Aorta (tissue), 5 donors: ENCODE data around the gene PCDHA5. TPM values are rescaled to one million over a fixed set of nuclear protein-coding genes. Genes with fewer than 3 reads are reported as not detected.

Source experiments
- ATAC-seq: fragments of 200-7000 bp; cut with Tn5 transposase; one replicate; pipeline ENCODE4 v1.9.1; 2022; ENCODE audit warnings: moderate library complexity; ENCODE audit not compliant: low FRiP score
- DNase-seq, 2 donors: peaks; one replicate each; pipeline ENCODE4 v3.0.0-alpha.2; 2020
- H3K27ac ChIP-seq, 2 donors: one replicate each; pipeline ENCODE4 v1.5.1; 2013; ENCODE audit warnings: low read length in 2 of 2, mild to moderate bottlenecking in 2 of 2, moderate library complexity in 2 of 2, control low read depth in 1 of 2, inconsistent platforms in 1 of 2, low read depth in 1 of 2
- H3K27me3 ChIP-seq, 2 donors: one replicate each; pipeline ENCODE4 v1.6.1; 2013; ENCODE audit warnings: control low read depth in 1 of 2, low read length in 1 of 2, mild to moderate bottlenecking in 1 of 2, moderate library complexity in 1 of 2; ENCODE audit not compliant: insufficient read depth in 2 of 2, control insufficient read depth in 1 of 2
- H3K36me3 ChIP-seq, 2 donors: one replicate each; pipeline ENCODE4 v1.6.1; 2013; ENCODE audit warnings: control low read depth in 1 of 2, low read length in 1 of 2, mild to moderate bottlenecking in 1 of 2; ENCODE audit not compliant: insufficient read depth in 2 of 2, control insufficient read depth in 1 of 2
- H3K4me1 ChIP-seq, 2 donors: one replicate each; pipeline ENCODE4 v1.6.1; 2013; ENCODE audit warnings: low read length in 2 of 2, control low read depth in 1 of 2, mild to moderate bottlenecking in 1 of 2, moderate library complexity in 1 of 2; ENCODE audit not compliant: insufficient read depth in 2 of 2, control insufficient read depth in 1 of 2
- H3K4me3 ChIP-seq, 2 donors: one replicate each; pipeline ENCODE4 v1.5.1; 2013; ENCODE audit warnings: low read length in 2 of 2, control low read depth in 1 of 2, mild to moderate bottlenecking in 1 of 2
- H3K9me3 ChIP-seq: one replicate; pipeline ENCODE4 v1.6.1; 2013; ENCODE audit warnings: mild to moderate bottlenecking, low read length; ENCODE audit not compliant: control insufficient read depth
- WGBS, 2 donors: extraction: QIAGEN DNeasy Blood & Tissue Kit; methylation state at CpG; one replicate each; pipeline ENCODE4 v1.1.7; 2013; 5-methylcytosine and 5-hydroxymethylcytosine counted together
- intact Hi-C, 2 donors: fragments of 100-400 bp; cut with DNase I; formaldehyde crosslinking; loops; one replicate each; pipeline versions ENCODE4 v1.14.2 to v1.15.0; 2022
- polyA plus RNA-seq, 2 donors: library from polyadenylated mRNA; stranded (reverse); fragments of 200-250 nt; gene quantifications; one replicate each; pipeline ENCODE4 v1.2.3, GENCODE V29; 2013
- total RNA-seq, 2 donors: library from RNA; stranded (reverse); fragmentation: NEBNext Ultra II Directional; extraction: Animal tissue kit (Norgen Biotek cat#: 25700); gene quantifications; one replicate each; pipeline ENCODE4 v1.2.1, GENCODE V29; 2021
- donor health status: healthy with polysubstance abuse.
- donor health status: Bipolar disorder and iron deficiency.
- donor health status: DM: no; HTN: no; CAD: no.
- donor health status: DM: no; HTN: no; CAD: no.
- donor health status: DM: yes; HTN: yes; CAD: no.

Gene PCDHA5
- total and polyA plus RNA-seq, 4 donors = 0.08 to 0.26 (median 0.24) TPM; not detected in 1

- H3K36me3 ChIP-seq = no peaks in the 10 kb centered on the region
- no peak within 1 kb of the TSS for H3K27ac ChIP-seq
- ATAC-seq = no peak
Measured at GRCh38 chr5:140855772-140856674, 34.6 kb downstream of the PCDHA5 start, which contains the start of gene PCDHA10. PCDHA10 (plus strand) TSS chr5:140855897; CDS start chr5:140856049, 152 bp downstream.

GRCh38 chr5:140857177-140857986 lies 36.0 kb downstream of the PCDHA5 start:
- Histone ChIP-seq H3K9me3 (peaks cover 20% of the 10 kb centered on the region), H3K27ac (no peak overlapping the region), H3K4me1 (no peaks in the 10 kb centered on the region), H3K4me3 (no peak overlapping the region), H3K27me3 (no peaks in the 10 kb centered on the region), H3K36me3 (no peaks in the 10 kb centered on the region)
- intact Hi-C loops = no loop called here
- DNase-seq (no peak), ATAC-seq (no peak)
- 44% methylated on average over 94 of the region's 94 CpGs; no CpG with 5 or more reads in 1 of the 2 donors for WGBS, 2 donors

More at GRCh38 chr5:140855772-140856674, 34.6 kb downstream of the PCDHA5 start, which contains the start of gene PCDHA10:
- Histone ChIP-seq H3K9me3 (peaks cover 13% of the 10 kb centered on the region), H3K4me1 (no peaks in the 10 kb centered on the region), H3K27me3 (no peaks in the 10 kb centered on the region), H3K4me3 (no peak within 1 kb of the TSS)
- DNase-seq = no peak
- 17% methylated on average over 44 of the region's 44 CpGs; no CpG with 5 or more reads in 1 of the 2 donors for WGBS, 2 donors
- intact Hi-C loops = no loop called here

DNA sequence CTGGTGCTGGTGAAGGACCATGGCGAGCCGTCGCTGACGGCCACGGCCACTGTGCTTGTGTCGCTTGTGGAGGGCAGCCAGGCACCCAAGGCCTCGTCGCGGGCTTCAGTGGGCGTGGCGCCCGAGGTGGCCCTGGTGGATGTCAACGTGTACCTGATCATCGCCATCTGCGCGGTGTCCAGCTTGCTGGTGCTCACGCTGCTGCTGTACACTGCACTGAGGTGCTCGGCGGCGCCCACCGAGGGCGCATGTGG lies 36.5 kb downstream of the PCDHA5 start:
- intact Hi-C loops = no loop called here
- no peaks in the 10 kb centered on the region for H3K27me3 ChIP-seq
- H3K36me3 ChIP-seq = no peaks in the 10 kb centered on the region
- DNase-seq = no peak
- peaks cover 25% of the 10 kb centered on the region for H3K9me3 ChIP-seq
- no peak overlapping the region for H3K4me3 ChIP-seq
- no peak overlapping the region for H3K27ac ChIP-seq
- 50% methylated on average over 22 of the region's 22 CpGs; no CpG with 5 or more reads in 1 of the 2 donors for WGBS, 2 donors
- ATAC-seq = no peak
- no peaks in the 10 kb centered on the region for H3K4me1 ChIP-seq

GRCh38 chr5:140862441-140863295 lies 41.3 kb downstream of the PCDHA5 start:
- DNase-seq (no peak), ATAC-seq (no peak)
- Histone ChIP-seq H3K27me3 (no peaks in the 10 kb centered on the region), H3K4me3 (no peak overlapping the region), H3K36me3 (no peaks in the 10 kb centered on the region), H3K4me1 (no peaks in the 10 kb centered on the region), H3K27ac (no peak overlapping the region), H3K9me3 (peaks cover 18% of the 10 kb centered on the region)
- 31 to 35% methylated on average over 75 to 76 of the region's 76 CpGs for WGBS, 2 donors
- intact Hi-C loops = no loop called here

DNA sequence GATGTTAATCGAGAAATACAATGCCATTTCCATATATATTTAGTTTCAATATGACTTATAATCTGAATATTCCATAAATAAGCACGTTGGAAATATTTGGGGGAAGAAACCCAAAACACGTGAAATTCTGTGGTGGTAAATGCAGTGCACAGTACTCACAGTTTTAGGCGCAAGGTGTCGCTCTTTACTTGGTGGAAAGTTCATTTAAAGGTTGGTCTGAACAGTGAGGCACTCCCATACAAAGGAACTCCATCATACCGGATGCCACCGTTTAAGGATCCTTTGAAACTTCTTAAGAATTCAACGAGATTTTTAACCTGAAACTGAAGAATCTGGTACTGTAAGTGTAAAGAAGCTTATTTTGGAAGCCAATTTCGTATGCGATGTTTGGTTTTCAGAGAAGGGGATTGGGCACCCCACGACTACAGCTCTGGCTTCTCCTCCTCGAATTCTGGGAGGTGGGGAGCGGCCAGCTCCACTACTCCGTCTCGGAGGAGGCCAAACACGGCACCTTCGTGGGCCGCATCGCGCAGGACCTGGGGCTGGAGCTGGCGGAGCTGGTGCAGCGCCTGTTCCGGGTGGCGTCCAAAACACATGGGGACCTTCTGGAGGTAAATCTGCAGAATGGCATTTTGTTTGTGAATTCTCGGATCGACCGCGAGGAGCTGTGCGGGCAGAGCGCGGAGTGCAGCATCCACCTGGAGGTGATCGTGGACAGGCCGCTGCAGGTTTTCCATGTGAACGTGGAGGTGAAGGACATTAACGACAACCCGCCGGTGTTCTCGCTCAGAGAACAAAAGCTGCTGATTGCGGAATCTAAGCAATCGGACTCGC lies 47.5 kb downstream of the PCDHA5 start, which contains the start of gene PCDHA11:
Gene PCDHA11, plus strand, starts transcription at position 237 of the 834 bp plus-strand sequence. Its CDS starts 147 bp downstream, at position 384.
- ATAC-seq (no peak), DNase-seq (no peak)
- Histone ChIP-seq H3K4me1 (no peaks in the 10 kb centered on the region), H3K27me3 (no peaks in the 10 kb centered on the region), H3K27ac (no peak within 1 kb of the TSS), H3K9me3 (peaks cover 14% of the 10 kb centered on the region), H3K4me3 (no peak within 1 kb of the TSS), H3K36me3 (no peaks in the 10 kb centered on the region)
- intact Hi-C loops = no loop called here
- 11 to 13% methylated on average over 41 of the region's 41 CpGs for WGBS, 2 donors

DNA sequence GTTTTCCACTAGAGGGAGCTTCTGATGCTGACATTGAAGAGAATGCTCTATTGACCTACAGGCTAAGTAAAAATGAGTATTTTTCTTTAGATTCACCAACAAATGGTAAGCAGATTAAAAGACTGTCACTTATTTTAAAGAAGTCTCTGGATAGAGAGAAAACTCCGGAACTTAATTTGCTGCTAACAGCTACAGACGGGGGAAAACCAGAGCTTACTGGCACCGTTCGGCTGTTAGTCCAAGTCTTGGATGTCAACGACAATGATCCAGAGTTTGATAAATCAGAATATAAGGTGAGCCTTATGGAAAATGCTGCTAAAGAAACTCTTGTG lies 48.1 kb downstream of the PCDHA5 start:
- peaks cover 14% of the 10 kb centered on the region for H3K9me3 ChIP-seq
- 45 to 50% methylated on average over 5 of the region's 5 CpGs for WGBS, 2 donors
- no peaks in the 10 kb centered on the region for H3K36me3 ChIP-seq
- H3K4me3 ChIP-seq = no peak overlapping the region
- no peaks in the 10 kb centered on the region for H3K4me1 ChIP-seq
- DNase-seq (no peak), ATAC-seq (no peak)
- intact Hi-C loops = no loop called here
- H3K27me3 ChIP-seq = no peaks in the 10 kb centered on the region
- H3K27ac ChIP-seq = no peak overlapping the region

DNA sequence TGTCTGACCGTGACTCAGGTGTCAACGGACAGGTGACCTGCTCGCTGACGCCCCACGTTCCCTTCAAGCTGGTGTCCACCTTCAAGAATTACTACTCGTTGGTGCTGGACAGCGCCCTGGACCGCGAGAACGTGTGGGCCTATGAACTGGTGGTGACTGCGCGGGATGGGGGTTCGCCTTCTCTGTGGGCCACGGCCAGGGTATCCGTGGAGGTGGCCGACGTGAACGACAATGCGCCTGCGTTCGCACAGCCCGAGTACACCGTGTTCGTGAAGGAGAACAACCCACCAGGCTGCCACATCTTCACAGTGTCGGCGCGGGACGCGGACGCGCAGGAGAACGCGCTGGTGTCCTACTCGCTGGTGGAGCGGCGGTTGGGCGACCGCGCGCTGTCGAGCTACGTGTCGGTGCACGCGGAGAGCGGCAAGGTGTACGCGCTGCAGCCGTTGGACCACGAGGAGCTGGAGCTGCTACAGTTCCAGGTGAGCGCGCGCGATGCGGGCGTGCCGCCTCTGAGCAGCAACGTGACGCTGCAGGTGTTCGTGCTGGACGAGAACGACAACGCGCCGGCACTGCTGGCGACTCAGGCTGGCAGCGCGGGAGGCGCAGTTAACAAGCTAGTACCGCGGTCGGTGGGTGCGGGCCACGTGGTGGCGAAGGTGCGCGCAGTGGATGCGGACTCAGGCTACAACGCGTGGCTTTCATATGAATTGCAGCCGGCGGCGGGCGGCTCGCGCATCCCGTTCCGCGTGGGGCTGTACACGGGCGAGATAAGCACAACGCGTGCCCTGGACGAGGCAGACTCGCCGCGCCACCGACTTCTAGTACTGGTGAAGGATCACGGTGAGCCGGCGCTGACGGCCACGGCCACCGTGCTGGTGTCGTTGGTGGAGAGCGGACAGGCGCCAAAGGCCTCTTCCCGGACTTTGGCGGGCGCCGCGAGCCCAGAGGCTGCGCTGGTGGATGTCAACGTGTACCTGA lies 49.1 kb downstream of the PCDHA5 start:
- no peak for ATAC-seq
- Histone ChIP-seq H3K4me3 (no peak overlapping the region), H3K27me3 (no peaks in the 10 kb centered on the region), H3K36me3 (no peaks in the 10 kb centered on the region), H3K4me1 (no peaks in the 10 kb centered on the region), H3K27ac (no peak overlapping the region), H3K9me3 (peaks cover 16% of the 10 kb centered on the region)
- intact Hi-C loops = no loop called here
- WGBS, 2 donors = 35 to 36% methylated on average over 114 of the region's 114 CpGs
- no peak for DNase-seq
